DMS53 (cell line): Measurements from ENCODE around the gene NRG3.

Experiments
- DNase-seq: peaks from one replicate; lab custom pipeline; 2025; lab: John Stamatoyannopoulos, UW

NRG3 gene

DNA sequence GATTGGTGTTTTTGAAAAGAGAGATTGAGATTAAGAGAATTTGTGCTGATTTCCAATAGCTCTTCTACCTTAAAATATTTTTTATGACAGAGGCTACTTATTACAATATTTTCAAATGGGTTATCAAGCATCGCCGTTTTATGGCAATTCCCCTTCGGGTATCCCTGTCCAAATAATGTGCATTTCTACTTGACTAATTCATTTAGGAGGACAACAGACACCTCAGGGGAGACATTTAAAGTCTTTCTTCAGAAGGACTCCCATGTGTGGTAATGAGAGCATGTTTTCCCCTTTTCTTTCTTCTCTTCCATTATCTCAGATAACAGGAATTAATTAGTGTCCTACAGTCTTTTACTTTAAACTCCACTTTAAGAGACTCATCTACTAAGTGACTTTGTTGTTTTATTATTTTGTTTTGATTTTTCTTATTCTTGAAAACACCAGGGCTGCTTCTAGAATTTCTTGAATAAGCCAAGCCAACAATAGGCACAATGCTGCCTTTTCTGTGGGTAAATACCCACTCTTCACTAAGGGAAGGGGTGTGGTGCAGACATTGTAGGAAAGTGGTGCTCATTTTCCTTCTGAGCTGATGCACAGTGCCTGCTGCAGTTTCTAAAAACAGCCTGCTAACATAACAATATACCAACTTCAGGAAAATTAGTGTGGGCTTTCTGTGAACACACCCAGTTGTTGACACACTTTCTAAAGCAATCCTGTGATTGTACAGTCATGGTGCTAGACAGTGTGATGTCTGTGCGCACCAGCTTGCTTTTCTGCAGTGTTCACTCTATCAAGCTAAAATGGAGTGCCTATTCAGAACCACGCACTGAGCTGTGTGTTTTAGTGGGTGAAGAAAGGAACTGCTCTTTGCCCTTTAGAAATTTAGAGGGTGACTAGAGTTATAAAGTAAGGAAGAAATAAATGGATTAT is 597.7 kb downstream of the NRG3 start:
- no peak for DNase-seq

GRCh38 chr10:82477776-82478175 is 602.8 kb downstream of the NRG3 start:
- no peak for DNase-seq

DNA sequence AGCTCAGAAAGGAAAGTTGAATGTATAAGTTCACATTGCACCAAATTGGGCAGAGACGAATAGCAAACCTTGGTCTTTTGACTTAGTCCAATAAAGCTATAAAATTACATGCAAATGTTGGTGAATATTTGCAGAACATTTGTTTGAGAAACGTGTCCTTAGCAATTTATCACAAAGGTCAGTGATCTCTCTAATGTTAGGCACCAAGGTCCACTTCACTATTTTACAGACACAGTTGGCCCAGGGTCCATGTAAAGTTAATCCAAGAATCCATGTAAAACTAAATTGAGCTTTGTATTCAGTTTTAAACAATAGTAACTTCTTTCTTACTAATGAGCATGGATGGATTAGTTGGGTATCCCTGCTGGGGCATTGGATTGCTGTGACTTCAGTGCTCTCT is 617.7 kb downstream of the NRG3 start:
- DNase-seq: no peak

DNA sequence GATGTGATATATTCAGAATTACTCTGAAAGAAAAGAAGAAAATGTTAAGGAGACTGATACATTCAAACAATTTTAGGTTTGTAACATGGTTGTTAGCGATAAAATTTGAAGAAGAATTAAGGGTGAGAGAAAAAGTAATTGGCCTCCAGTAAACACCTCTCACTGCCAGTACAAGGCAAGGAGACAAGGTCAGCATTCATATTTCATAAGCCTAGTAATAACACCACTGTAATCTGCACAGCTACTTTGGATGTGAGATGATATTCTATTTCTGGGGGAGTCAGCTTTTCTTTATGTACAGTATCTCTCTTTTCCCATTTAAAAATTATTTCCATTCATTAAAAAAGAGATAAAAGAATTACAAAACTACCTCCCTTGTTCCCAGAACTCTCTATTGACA is 621.1 kb downstream of the NRG3 start:
- no peak for DNase-seq

- no peak for DNase-seq
Measured at GRCh38 chr10:82497439-82497838, 622.4 kb downstream of the NRG3 start.

GRCh38 chr10:82498976-82499375 is 624.0 kb downstream of the NRG3 start:
- DNase-seq: no peak

DNA sequence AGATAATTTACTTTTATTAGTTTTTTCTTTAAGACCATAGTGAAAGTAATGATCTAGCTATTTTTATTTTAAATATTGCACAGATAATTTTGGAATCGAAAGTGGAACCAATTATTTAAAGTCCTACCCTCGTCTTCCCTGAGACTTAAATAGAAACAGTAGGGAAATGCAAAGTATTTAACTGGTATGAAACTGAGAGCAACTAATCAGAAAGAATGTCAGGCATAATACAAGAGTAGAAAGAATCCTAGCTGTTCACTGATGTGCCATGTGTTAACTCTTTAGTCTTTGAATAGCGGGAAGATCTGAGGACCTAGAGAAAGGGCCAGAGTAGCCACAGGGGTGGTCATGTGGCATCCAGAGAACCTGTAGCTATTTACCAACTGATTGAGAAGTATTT is 630.0 kb downstream of the NRG3 start:
- DNase-seq: no peak

DNA sequence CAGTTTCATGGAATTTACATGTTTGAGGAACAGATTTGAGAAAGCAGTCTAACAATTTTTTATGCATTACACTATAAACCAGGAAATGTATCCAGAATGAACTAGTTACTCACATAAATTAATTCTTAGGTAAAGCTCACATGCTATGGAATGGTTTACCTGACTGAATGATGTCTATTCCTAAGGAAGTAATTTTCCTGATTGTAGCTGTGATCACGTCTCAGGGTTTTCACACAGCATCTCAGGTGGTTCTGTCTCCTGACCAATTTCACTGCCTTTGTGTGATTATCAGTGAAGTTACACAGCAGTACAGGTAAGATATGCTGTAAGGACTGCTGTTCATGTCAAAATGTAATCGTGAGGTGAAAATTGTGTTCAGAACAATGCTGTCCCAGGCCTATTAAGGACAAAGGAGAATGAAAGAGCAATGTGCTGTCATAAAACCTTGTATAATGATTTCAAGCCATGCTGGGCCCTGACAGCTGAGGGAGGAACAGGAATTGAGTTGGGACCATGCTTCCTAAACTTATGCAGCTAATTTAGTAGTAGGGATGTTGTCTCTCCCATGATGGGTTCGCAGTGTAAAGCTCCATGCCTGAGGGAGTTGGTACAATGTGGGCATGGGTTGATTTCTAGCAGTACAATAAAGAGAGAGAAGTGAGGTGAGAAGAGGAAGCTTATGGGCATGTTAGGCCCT is 631.8 kb downstream of the NRG3 start:
- no peak for DNase-seq

GRCh38 chr10:82515256-82515655 is 640.3 kb downstream of the NRG3 start:
- DNase-seq: no peak

GRCh38 chr10:82529062-82529461 is 654.1 kb downstream of the NRG3 start:
- DNase-seq: peak; percentile 4

DNA sequence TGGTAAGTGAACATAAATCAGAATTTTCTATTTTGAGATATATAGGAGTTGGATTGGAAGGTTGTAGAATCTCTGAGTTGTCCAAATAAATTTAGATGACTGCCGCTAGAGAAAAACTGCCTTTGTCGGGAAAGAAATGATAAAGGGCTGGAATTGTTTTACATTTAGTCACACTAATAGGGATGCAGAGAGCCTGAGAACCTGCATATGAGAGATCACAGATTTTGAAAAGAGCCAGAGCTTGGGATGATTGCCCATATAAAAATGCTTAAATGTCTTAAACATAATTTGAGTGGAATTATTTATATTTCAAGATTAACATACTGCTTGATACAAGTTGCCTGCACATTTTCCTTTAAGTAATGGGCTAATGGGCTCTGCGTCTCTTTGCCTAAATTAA is 660.5 kb downstream of the NRG3 start:
- no peak for DNase-seq

DNA sequence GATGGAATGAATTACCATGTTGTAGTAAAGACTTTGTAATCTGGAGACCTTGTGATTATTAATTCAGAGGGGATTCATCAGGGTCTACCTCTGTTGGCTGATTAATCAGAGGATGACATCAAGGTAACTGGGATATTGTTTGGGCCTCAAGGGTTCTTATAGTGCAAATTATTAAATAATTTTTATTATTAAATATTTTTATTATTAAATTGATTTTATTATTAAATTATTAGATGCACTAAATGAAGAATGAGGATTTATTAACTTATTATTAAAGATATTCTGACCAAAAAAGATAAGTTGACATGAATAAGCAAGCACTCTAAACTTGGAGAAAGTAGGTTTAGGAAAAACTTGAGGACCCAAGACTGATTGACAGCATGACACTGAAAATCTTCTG is 661.7 kb downstream of the NRG3 start:
- no peak for DNase-seq

GRCh38 chr10:82538272-82538671 is 663.3 kb downstream of the NRG3 start:
- DNase-seq: no peak

DNA sequence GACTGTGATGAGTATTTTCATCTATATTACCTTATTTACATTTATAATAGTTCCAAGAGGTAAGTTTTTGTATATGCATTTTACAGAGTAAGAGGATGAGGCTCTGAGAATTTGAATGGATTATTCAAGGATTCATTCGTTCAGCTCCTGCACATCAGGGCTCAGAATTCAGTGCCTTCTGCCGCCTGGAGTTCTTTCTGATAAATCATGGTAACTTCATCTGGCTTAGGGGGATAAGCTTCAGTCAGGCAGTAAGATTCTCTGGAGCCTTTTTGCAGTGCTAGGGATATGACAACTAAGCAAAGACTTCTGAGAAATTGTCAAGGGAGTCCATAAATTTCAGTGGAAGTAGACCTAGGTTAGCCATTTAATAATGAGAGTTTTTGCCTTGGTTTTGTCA is 668.6 kb downstream of the NRG3 start:
- no peak for DNase-seq

DNA sequence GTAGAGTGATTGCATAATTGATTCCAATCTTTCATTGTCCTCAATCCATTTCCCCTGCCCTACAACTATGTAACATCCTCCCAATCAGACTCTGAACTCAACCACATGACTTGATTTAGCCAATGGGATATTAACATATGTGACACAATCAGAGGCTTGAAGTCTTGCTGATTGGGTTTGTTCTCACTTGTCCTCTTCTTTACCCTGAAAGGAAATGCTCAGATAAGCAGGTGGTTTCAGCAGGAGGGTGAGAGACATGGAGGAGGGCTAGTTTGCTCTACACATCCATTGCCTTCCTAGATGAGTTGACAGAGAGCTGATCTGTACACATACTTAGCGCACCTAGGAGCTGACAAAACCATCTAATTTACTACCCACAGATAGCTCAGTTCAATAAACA is 669.4 kb downstream of the NRG3 start:
- peak; percentile 16 for DNase-seq

DNA sequence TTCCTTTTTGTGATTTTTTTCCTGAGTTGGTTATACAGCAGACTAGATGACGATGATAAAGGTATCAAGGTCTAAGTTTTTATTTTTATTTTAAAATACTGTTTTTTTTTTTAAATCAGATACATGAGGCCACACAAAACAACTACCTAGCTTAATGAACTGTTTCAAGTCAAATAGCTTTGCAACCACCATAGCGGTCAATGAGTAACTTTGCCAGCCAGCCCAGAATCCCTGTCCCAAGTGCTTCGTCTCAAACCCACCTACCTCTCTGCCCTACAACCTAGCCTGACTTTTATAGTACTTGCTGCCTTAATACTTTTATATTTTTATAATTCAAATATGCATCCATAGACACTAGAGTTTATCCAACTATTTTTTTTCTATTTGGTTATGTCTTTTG is 676.5 kb downstream of the NRG3 start:
- DNase-seq: no peak

DNA sequence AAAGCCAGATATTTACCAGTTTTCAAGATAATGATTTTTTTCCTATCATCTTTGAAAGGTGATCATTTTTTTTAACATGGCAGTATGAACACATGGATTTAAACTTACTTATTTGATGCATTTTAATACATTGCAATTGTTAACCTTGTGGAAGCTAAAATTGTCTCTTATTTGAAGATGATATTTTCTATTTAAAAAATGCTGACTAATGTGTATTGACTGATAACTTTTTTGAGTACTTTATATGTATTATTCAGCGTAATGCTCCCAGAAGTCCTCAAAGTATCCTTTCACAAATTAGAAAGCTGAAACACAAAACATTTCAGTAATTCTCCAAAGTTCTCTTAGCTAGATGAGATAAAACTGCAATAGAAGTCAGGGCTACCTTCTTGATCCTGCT is 677.3 kb downstream of the NRG3 start:
- DNase-seq: no peak

DNA sequence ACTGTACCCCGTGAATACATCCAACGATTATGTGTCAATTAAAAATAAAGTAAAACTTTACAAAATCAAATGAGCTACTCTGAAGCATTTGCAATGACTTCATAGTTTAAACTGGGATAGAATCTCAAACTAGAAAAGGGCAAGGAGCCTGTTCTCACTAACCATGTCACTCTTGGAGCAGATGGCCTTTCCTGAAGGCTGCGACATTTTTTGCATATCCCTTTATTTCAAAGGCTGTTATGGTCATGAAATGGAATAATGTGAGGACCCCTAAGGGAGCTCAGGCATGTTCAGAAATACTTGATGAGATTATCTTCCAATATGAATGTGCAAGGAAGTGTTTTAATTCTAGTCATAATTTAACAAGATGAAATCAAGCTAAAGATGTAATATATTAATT is 679.4 kb downstream of the NRG3 start:
- no peak for DNase-seq

DNA sequence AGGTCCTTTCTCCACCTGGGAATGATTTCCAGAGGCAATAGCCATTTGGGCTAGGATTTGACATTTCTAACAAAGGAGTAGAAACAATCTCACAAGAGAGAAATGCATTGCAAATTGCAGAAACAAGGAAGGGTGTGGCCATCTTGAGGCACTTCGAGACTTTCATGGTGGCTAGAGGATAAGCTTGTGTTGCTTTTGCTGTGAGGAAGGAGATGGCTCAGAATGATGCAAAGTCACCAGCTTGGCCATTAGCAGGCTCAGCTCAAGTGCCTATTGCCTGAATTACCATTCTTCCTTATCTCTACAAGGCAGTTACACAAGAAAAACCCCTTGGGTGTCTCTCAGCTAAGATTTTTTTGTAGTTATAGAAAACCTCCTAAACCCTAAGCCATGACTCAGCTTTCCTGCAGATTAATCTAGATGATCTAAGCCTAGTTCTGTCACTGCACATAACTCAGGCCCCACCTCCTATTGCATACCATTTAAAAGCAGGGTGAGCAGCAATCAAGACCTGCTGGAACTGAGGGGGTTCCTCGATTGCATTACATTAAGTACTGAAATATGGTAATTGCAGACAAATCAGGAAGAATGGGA is 683.1 kb downstream of the NRG3 start:
- no peak for DNase-seq

GRCh38 chr10:82564353-82565196 is 689.6 kb downstream of the NRG3 start:
- DNase-seq: peak; percentile 88

- DNase-seq: no peak
Measured at GRCh38 chr10:82565197-82565575, 690.2 kb downstream of the NRG3 start.

- DNase-seq: no peak
Measured at GRCh38 chr10:82572744-82573143, 697.8 kb downstream of the NRG3 start.
